Measurements from ENCODE around the gene TNFRSF8.
"Not testable (repeated sequence)": the region's sequence is repeated elsewhere in the genome, so short reads cannot be mapped to it uniquely, and the experiment has no call there.

TNFRSF8 gene

GRCh38 chr1:12063141-12064072 is at the start of gene TNFRSF8:
Gene TNFRSF8 (plus strand): TSS chr1:12063303. CDS start chr1:12063599, 296 bp downstream.
- no peak for DNase-seq

GRCh38 chr1:12014141-12014991 is 48.7 kb upstream of the TNFRSF8 start:
- no peak for DNase-seq

GRCh38 chr1:12015001-12015491 is 48.1 kb upstream of the TNFRSF8 start:
- no peak for DNase-seq

GRCh38 chr1:12015499-12015898 is 47.6 kb upstream of the TNFRSF8 start:
- DNase-seq: no peak

GRCh38 chr1:12016182-12016581 is 46.9 kb upstream of the TNFRSF8 start:
- no peak for DNase-seq

GRCh38 chr1:12019858-12020509 is 43.1 kb upstream of the TNFRSF8 start:
- DNase-seq: no peak

GRCh38 chr1:12021616-12022015 is 41.5 kb upstream of the TNFRSF8 start:
- DNase-seq: no peak

- DNase-seq: no peak
Measured at GRCh38 chr1:12022036-12022435, 41.1 kb upstream of the TNFRSF8 start.

- DNase-seq: no peak
Measured at GRCh38 chr1:12026586-12026985, 36.5 kb upstream of the TNFRSF8 start.

- DNase-seq: no peak
Measured at GRCh38 chr1:12028248-12028647, 34.9 kb upstream of the TNFRSF8 start.

GRCh38 chr1:12028957-12029511 is 34.1 kb upstream of the TNFRSF8 start:
- no peak for DNase-seq

- no peak for DNase-seq
Measured at GRCh38 chr1:12029720-12030339, 33.3 kb upstream of the TNFRSF8 start.

- no peak for DNase-seq
Measured at GRCh38 chr1:12031039-12031980, 31.8 kb upstream of the TNFRSF8 start.

GRCh38 chr1:12032161-12032621 is 30.9 kb upstream of the TNFRSF8 start:
- no peak for DNase-seq

- DNase-seq: not testable (repeated sequence)
Measured at GRCh38 chr1:12033441-12033840, 29.7 kb upstream of the TNFRSF8 start.

GRCh38 chr1:12034381-12034801 is 28.7 kb upstream of the TNFRSF8 start:
- no peak for DNase-seq

- no peak for DNase-seq
Measured at GRCh38 chr1:12035312-12035711, 27.8 kb upstream of the TNFRSF8 start.

GRCh38 chr1:12037486-12038355 is 25.4 kb upstream of the TNFRSF8 start:
- DNase-seq: no peak

- no peak for DNase-seq
Measured at GRCh38 chr1:12038356-12039163, 24.5 kb upstream of the TNFRSF8 start.

Measured in NCI-H1694 (cell line).